ENCODE measurements around the gene CHTF8. TPM values are rescaled to one million over a fixed set of nuclear protein-coding genes. Genes with fewer than 3 reads are reported as not detected.
A peak's percentile ranks its signal among the peaks of the same experiment; 100 is the strongest.

Gene CHTF8
- polyA plus RNA-seq, 1 experiment = 84.8 TPM

DNA sequence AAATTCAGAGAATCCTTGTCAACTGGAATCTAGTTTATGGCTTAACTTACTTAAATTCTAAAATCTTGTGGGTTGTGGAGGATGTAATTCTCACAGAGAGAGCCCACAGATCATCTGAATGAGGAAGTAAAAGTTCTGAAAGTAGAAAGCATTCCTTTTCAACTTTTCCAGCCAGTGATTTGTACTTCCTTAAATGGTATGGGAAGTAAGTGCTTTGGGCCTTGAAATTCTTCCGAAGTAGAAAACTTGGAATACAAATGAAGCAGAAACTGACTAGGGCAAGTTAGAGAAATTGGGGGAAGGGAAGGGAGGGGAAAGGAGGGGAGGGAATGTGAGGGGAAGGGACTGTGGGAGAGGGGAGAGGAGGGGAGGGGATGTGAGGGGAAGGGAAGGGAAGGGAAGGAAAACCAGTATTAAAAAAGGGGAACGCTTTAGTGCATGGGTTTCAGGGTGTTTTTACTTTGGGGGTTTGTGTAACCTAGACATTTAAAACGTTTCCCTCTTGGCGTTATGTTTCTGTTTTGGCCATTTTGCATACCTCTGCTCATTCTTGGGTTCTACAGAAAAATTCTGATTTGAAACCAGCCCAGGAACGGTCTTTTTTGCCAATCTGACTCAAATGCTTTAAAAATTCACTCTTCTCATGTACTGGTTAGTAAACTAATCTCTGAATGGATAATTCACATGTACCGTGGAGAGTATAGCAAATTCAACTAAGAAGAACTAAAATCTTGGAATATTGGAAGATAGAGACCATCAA lies 39.1 kb upstream of the CHTF8 start:
- H3K27me3 ChIP-seq (ENCODE audit: control insufficient read depth, insufficient read depth, low read length) = no peaks in the 10 kb centered on the region
- DNase-seq (ENCODE audit: low read depth, low spot score) = peak; percentile 52
- no peak overlapping the region for H3K27ac ChIP-seq (ENCODE audit: low read depth, low read length)
- no peak overlapping the region for H3K4me3 ChIP-seq (ENCODE audit: low read depth, low read length)
- H3K9me3 ChIP-seq (ENCODE audit: control insufficient read depth, insufficient read depth, low read length) = no peaks in the 10 kb centered on the region
- POLR2A ChIA-PET = no interaction called here
- TF ChIP-seq, protein P1, sequence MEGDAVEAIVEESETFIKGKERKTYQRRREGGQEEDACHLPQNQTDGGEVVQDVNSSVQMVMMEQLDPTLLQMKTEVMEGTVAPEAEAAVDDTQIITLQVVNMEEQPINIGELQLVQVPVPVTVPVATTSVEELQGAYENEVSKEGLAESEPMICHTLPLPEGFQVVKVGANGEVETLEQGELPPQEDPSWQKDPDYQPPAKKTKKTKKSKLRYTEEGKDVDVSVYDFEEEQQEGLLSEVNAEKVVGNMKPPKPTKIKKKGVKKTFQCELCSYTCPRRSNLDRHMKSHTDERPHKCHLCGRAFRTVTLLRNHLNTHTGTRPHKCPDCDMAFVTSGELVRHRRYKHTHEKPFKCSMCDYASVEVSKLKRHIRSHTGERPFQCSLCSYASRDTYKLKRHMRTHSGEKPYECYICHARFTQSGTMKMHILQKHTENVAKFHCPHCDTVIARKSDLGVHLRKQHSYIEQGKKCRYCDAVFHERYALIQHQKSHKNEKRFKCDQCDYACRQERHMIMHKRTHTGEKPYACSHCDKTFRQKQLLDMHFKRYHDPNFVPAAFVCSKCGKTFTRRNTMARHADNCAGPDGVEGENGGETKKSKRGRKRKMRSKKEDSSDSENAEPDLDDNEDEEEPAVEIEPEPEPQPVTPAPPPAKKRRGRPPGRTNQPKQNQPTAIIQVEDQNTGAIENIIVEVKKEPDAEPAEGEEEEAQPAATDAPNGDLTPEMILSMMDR (IDR thresholded peaks at IDR 0.05; ENCODE audit: low read depth, low read length) = no peak
- CTCF ChIA-PET = no interaction called here

DNA sequence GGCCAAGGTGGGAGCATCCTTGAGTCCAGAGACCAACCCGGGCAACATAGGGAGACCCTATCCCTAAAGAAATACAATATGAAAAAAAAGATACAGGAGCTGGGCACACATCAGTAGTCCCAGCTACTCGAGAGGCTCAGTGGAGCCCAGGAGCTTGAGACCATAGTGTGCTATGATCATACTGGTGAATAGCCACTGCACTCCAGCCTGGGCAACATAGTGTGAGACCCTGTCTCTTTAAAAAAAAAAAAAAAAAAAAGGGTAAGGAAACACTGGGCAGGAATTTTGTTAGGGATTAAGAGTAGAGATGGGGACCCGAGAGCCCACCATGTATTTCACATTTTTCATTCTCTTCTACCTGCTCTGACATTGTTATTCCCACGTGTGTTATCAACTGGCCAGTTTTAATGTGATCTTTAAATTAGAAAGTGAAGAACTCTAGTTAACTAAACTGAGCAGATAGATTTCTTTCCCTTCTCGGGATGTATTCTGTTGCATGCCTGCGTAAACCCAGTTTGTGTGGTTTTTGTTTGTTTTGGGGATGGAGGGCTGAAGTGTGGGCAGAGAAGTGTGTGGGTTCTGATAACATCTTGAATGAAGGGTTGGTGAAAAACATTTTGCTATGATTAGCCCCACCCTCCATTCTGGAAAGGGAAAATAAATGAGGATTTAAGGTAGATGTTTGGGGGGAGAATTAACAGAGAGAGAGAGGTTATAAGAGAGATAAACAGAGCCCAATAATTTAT lies 37.4 kb upstream of the CHTF8 start:
- no peaks in the 10 kb centered on the region for H3K9me3 ChIP-seq (ENCODE audit: control insufficient read depth, insufficient read depth, low read length)
- no peak overlapping the region for H3K27ac ChIP-seq (ENCODE audit: low read depth, low read length)
- TF ChIP-seq, protein P1 (IDR thresholded peaks at IDR 0.05; ENCODE audit: low read depth, low read length) = no peak
- no peak overlapping the region for H3K4me3 ChIP-seq (ENCODE audit: low read depth, low read length)
- ChIA-PET POLR2A (no interaction called here), CTCF (no interaction called here)
- no peak for DNase-seq (ENCODE audit: low read depth, low spot score)
- no peaks in the 10 kb centered on the region for H3K27me3 ChIP-seq (ENCODE audit: control insufficient read depth, insufficient read depth, low read length)

DNA sequence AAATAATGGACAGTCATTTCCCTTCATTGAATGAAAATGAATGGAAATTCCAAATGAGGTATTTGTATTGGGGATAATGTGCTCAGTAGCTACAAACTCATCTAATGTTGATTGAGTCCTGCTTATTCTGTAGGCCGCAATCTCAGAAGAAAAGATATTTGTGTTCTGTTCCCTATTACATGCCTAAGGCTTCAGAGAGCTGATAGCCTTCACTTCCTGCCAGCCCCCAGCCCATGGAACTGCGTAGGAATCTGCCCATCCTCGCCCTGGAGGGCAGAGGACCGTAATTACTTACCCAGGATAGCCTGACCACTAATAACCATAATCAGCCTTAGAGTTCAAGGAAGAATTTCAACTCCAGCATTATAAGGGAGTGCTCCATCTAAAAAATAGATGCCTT lies 36.7 kb upstream of the CHTF8 start:
- DNase-seq (ENCODE audit: low read depth, low spot score) = no peak
- POLR2A ChIA-PET = no interaction called here
- TF ChIP-seq, protein P1 (IDR thresholded peaks at IDR 0.05; ENCODE audit: low read depth, low read length) = no peak
- H3K27me3 ChIP-seq (ENCODE audit: control insufficient read depth, insufficient read depth, low read length) = no peaks in the 10 kb centered on the region
- H3K4me3 ChIP-seq (ENCODE audit: low read depth, low read length) = no peak overlapping the region
- H3K27ac ChIP-seq (ENCODE audit: low read depth, low read length) = no peak overlapping the region
- no peaks in the 10 kb centered on the region for H3K9me3 ChIP-seq (ENCODE audit: control insufficient read depth, insufficient read depth, low read length)
- CTCF ChIA-PET = interaction anchor here (0.7 kb wide), 1 partner anchor 119 kb away, joined by 3 read pairs; no protein-coding TSS in a partner anchor

DNA sequence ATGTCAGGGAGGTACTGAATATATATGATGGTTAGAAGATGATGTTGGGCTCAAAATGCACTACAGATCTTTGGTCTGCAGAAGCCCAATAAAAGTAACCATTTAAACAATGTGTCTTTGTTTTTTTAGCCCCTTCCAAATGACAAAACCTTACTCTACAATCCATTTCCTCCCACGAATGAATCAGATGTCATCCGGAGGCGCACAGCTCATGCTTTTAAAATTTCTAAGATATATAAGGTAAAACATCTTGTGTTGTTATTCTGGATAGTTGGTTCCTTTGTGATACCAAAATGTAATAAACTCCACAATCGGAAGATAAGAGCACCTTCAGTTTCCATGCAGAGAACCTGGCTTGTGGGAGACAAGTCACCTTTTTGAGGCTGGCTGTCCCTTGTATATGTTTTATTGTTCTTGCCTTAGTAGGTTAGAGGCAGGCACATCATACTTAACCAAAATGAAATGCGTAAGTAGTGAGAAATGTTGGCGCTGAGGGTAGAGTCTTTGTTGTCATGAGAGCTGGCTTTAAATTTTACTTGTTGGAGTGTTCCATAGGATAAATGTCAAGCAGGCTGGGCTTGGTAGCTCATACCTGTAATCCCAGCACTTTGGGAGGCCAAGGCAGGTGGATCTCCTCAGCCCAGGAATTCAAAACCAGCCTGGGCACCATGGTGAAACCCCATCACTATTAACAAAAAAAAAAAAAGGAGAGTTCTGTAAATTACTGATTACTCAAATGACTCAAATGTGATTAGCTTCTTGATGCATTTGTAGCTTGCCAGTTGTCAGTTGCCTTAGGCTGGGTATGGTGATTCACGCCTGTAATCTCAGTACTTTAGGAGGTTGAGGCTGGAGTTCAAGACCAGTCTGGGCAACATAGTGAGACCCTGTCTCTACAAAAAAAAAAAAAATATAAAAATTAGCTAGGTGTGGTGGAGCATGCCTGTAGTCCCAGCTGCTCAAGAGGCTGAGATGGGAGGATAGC lies 34.9 kb upstream of the CHTF8 start:
- ChIA-PET POLR2A (interaction anchor here (0.5 to 1.5 kb wide), 6 partner anchors 8 to 87 kb away, joined by 3 to 6 read pairs (median 3); partner anchors contain the start of gene SNTB2), CTCF (interaction anchor here (0.5 to 3.6 kb wide), 6 partner anchors 9 to 145 kb away, joined by 3 to 16 read pairs (median 3); no protein-coding TSS in a partner anchor)
- TF ChIP-seq, protein P1 (IDR thresholded peaks at IDR 0.05; ENCODE audit: low read depth, low read length) = no peak
- no peak overlapping the region for H3K4me3 ChIP-seq (ENCODE audit: low read depth, low read length)
- peak overlapping the region; percentile 59 for H3K27ac ChIP-seq (ENCODE audit: low read depth, low read length)
- no peaks in the 10 kb centered on the region for H3K27me3 ChIP-seq (ENCODE audit: control insufficient read depth, insufficient read depth, low read length)
- H3K9me3 ChIP-seq (ENCODE audit: control insufficient read depth, insufficient read depth, low read length) = no peaks in the 10 kb centered on the region
- no peak for DNase-seq (ENCODE audit: low read depth, low spot score)
